LNCaP clone FGC (cell line): Measurements from ENCODE around the gene AP1S3.

Experiments used
- DNase-seq: peaks from one replicate; pipeline ENCODE4 v3.0.0-alpha.2; 2011; ENCODE audit warnings: low read depth
- H3K4me3 ChIP-seq: 2 replicates; pipeline ENCODE4 v1.5.1; 2011; ENCODE audit warnings: mild to moderate bottlenecking, low read depth, low read length, control low read depth
- CTCF ChIP-seq: IDR thresholded peaks from 2 replicates; pipeline ENCODE4 v1.5.1; 2012; ENCODE audit warnings: mild to moderate bottlenecking; ENCODE audit not compliant: control insufficient read depth, insufficient read depth; ENCODE audit errors: extremely low read depth

AP1S3 gene

GRCh38 chr2:223740679-223741078 lies 96.7 kb downstream of the AP1S3 start:
- no peak for TF ChIP-seq CTCF
- H3K4me3 ChIP-seq: no peak overlapping the region

GRCh38 chr2:223737207-223737606 lies 100.2 kb downstream of the AP1S3 start:
- no peak overlapping the region for H3K4me3 ChIP-seq
- no peak for DNase-seq
- no peak for TF ChIP-seq CTCF

More at GRCh38 chr2:223740679-223741078, 96.7 kb downstream of the AP1S3 start:
- no peak for DNase-seq

GRCh38 chr2:223736488-223736887 lies 100.9 kb downstream of the AP1S3 start:
- no peak overlapping the region for H3K4me3 ChIP-seq
- no peak for DNase-seq
- no peak for TF ChIP-seq CTCF

- no peak for TF ChIP-seq CTCF
- no peak overlapping the region for H3K4me3 ChIP-seq
- no peak for DNase-seq
Observed at GRCh38 chr2:223735659-223736244, 101.6 kb downstream of the AP1S3 start.

GRCh38 chr2:223735035-223735640 lies 102.2 kb downstream of the AP1S3 start:
- DNase-seq: no peak
- H3K4me3 ChIP-seq: no peak overlapping the region
- no peak for TF ChIP-seq CTCF

GRCh38 chr2:223734346-223734745 lies 103.0 kb downstream of the AP1S3 start:
- H3K4me3 ChIP-seq: no peak overlapping the region
- DNase-seq: no peak
- no peak for TF ChIP-seq CTCF

- DNase-seq: no peak
- H3K4me3 ChIP-seq: no peak overlapping the region
- TF ChIP-seq CTCF: no peak
Observed at GRCh38 chr2:223732346-223732745, 105.0 kb downstream of the AP1S3 start.
